ENCODE measurements around the gene DHX30. TPM values are rescaled to one million over a fixed set of nuclear protein-coding genes. Genes with fewer than 3 reads are reported as not detected.

Gene DHX30
- total RNA-seq, 1 donor from 2014 or later: 25.8 TPM

GRCh38 chr3:47841786-47842349 lies 38.9 kb downstream of the DHX30 start:
- Histone ChIP-seq H3K36me3 (peaks cover 73 to 90% of the 10 kb centered on the region in 2 donors), H3K27ac (no peak overlapping the region), H3K27me3 (no peaks in the 10 kb centered on the region), H3K4me1 (no peaks in the 10 kb centered on the region), H3K9me3 (no peaks in the 10 kb centered on the region), H3K4me3 (no peak overlapping the region)
- no peak for DNase-seq (ENCODE audit: low spot score in 2 of 2)
- intact Hi-C loops (cut with DNase I): no loop called here
- TF ChIP-seq CTCF (IDR thresholded peaks at IDR 0.05): no peak

DNA sequence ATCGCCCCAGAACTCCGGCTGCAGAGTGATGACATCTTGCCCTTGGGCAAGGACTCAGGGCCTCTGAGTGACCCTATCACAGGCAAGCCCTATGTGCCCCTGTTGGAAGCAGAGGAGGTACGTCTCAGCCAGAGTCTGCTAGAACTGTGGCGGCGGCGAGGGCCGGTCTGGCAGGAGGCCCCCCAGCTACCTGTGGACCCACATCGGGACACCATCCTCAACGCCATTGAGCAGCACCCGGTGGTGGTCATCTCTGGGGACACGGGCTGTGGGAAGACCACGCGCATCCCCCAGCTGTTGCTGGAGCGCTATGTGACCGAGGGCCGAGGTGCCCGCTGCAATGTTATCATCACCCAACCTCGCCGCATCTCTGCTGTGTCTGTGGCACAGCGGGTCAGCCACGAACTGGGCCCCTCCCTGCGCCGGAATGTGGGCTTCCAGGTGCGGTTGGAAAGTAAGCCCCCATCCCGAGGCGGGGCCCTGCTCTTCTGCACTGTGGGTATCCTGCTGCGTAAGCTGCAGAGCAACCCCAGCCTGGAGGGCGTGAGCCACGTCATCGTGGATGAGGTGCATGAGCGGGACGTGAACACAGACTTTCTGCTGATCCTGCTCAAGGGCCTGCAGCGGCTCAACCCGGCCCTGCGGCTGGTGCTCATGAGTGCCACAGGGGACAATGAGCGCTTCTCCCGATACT lies 43.4 kb downstream of the DHX30 start:
- H3K36me3 ChIP-seq: peaks cover 84 to 95% of the 10 kb centered on the region in 2 donors

DNA sequence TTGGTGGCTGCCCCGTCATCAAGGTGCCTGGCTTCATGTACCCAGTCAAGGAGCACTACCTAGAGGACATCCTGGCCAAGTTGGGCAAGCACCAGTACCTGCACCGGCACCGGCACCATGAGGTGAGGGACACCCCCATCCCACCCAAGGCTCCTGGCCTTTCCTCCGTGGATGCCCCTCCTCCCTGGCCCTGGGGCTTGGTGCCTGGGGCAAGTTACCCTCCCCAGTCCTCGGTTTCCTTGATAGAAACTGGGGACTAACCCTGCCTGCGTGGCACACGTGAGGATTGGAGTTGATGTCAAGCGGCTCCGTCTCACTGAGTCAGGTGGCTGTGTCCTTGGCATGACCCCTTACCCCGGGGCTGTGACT lies 43.9 kb downstream of the DHX30 start:
- H3K4me1 ChIP-seq: no peaks in the 10 kb centered on the region
- intact Hi-C loops (cut with DNase I): no loop called here
- no peak overlapping the region for H3K4me3 ChIP-seq
- no peak for DNase-seq (ENCODE audit: low spot score in 2 of 2)
- no peaks in the 10 kb centered on the region for H3K9me3 ChIP-seq
- H3K27ac ChIP-seq: no peak overlapping the region
- TF ChIP-seq CTCF (IDR thresholded peaks at IDR 0.05): no peak
- H3K36me3 ChIP-seq: peaks cover 87 to 95% of the 10 kb centered on the region in 2 donors
- H3K27me3 ChIP-seq: no peaks in the 10 kb centered on the region

More for the DNA sequence above, 43.4 kb downstream of the DHX30 start:
- H3K4me1 ChIP-seq: no peaks in the 10 kb centered on the region
- DNase-seq (ENCODE audit: low spot score in 2 of 2): no peak
- intact Hi-C loops (cut with DNase I): no loop called here
- TF ChIP-seq CTCF (IDR thresholded peaks at IDR 0.05): no peak
- no peaks in the 10 kb centered on the region for H3K9me3 ChIP-seq
- no peaks in the 10 kb centered on the region for H3K27me3 ChIP-seq
- no peak overlapping the region for H3K4me3 ChIP-seq
- no peak overlapping the region for H3K27ac ChIP-seq

GRCh38 chr3:47847260-47847659 lies 44.3 kb downstream of the DHX30 start:
- no peak for TF ChIP-seq CTCF (IDR thresholded peaks at IDR 0.05)
- intact Hi-C loops (cut with DNase I): no loop called here

GRCh38 chr3:47847801-47848518 lies 45.0 kb downstream of the DHX30 start:
- no peak for DNase-seq (ENCODE audit: low spot score in 2 of 2)
- Histone ChIP-seq H3K27me3 (no peaks in the 10 kb centered on the region), H3K4me3 (no peak overlapping the region), H3K27ac (no peak overlapping the region), H3K9me3 (no peaks in the 10 kb centered on the region), H3K36me3 (peaks cover 86 to 95% of the 10 kb centered on the region in 2 donors), H3K4me1 (no peaks in the 10 kb centered on the region)
- intact Hi-C loops (cut with DNase I): no loop called here
- TF ChIP-seq CTCF (IDR thresholded peaks at IDR 0.05): no peak

More at GRCh38 chr3:47847260-47847659, 44.3 kb downstream of the DHX30 start:
- no peak overlapping the region for H3K4me3 ChIP-seq
- no peaks in the 10 kb centered on the region for H3K27me3 ChIP-seq
- H3K9me3 ChIP-seq: no peaks in the 10 kb centered on the region
- H3K27ac ChIP-seq: no peak overlapping the region
- H3K4me1 ChIP-seq: no peaks in the 10 kb centered on the region
- no peak for DNase-seq (ENCODE audit: low spot score in 2 of 2)
- H3K36me3 ChIP-seq: peaks cover 85 to 95% of the 10 kb centered on the region in 2 donors

Data from ascending aorta (tissue), 2 donors.